Astrocyte of the spinal cord (primary cell): ENCODE measurements around the gene NT5C.

Source experiments
- DNase-seq: peaks from one replicate; pipeline ENCODE4 v3.0.0; 2011; ENCODE audit warnings: low read depth, low spot score
- H3K4me3 ChIP-seq: 2 replicates; pipeline ENCODE4 v1.5.1; 2011; ENCODE audit warnings: low read depth, mild to moderate bottlenecking, low read length, moderate library complexity
- CTCF ChIP-seq: IDR thresholded peaks from 2 replicates; pipeline ENCODE4 v1.5.1; 2012; ENCODE audit warnings: low read depth, mild to moderate bottlenecking, low read length, inconsistent platforms
- in situ Hi-C: cut with HindIII; loops from 2 replicates; pipeline ENCODE4 v1.10.0; 2017; ENCODE audit warnings: low sequenced_read_pairs

NT5C gene

GRCh38 chr17:75115555-75115954 lies 16.0 kb downstream of the NT5C start:
- in situ Hi-C loops: no loop called here
- TF ChIP-seq CTCF: no peak
- H3K4me3 ChIP-seq: no peak overlapping the region
- DNase-seq: no peak

GRCh38 chr17:75114552-75115314 lies 16.8 kb downstream of the NT5C start:
- in situ Hi-C loops: no loop called here
- no peak for DNase-seq
- peak overlapping the region; percentile 41 for H3K4me3 ChIP-seq
- no peak for TF ChIP-seq CTCF

GRCh38 chr17:75113798-75114551 lies 17.6 kb downstream of the NT5C start:
- TF ChIP-seq CTCF: peak; percentile 92
- in situ Hi-C loops: no loop called here
- peak overlapping the region; percentile 41 for H3K4me3 ChIP-seq
- DNase-seq: peak; percentile 85

GRCh38 chr17:75111777-75112335 lies 19.7 kb downstream of the NT5C start:
- no peak for DNase-seq
- in situ Hi-C loops: no loop called here
- no peak for TF ChIP-seq CTCF
- no peak overlapping the region for H3K4me3 ChIP-seq

- in situ Hi-C loops: no loop called here
- no peak for DNase-seq
Observed at GRCh38 chr17:75110234-75110937, 21.2 kb downstream of the NT5C start.

More at GRCh38 chr17:75110234-75110937, 21.2 kb downstream of the NT5C start:
- peak overlapping the region; percentile 87 for H3K4me3 ChIP-seq
- no peak for TF ChIP-seq CTCF
